Mammary epithelial cell (primary cell): ENCODE measurements around the gene CHRND.

Source experiments
- EZH2 ChIP-seq: IDR thresholded peaks from 2 replicates; pipeline ENCODE4 v1.6.1; 2012; ENCODE audit warnings: low read length, inconsistent platforms, borderline replicate concordance
- TF ChIP-seq, protein P1 (sequence below), 2 donors: IDR thresholded peaks in 1 of 2; conservative IDR thresholded peaks in 1 of 2; 2 replicates each; pipeline ENCODE4 v1.5.1; 2011 to 2012; ENCODE audit warnings: inconsistent platforms in 2 of 2, low read length in 2 of 2, mild to moderate bottlenecking in 2 of 2, control low read depth in 1 of 2, low read depth in 1 of 2; ENCODE audit not compliant: insufficient read depth in 1 of 2; ENCODE audit errors: extremely low read depth in 1 of 2

- TF ChIP-seq, protein P1, sequence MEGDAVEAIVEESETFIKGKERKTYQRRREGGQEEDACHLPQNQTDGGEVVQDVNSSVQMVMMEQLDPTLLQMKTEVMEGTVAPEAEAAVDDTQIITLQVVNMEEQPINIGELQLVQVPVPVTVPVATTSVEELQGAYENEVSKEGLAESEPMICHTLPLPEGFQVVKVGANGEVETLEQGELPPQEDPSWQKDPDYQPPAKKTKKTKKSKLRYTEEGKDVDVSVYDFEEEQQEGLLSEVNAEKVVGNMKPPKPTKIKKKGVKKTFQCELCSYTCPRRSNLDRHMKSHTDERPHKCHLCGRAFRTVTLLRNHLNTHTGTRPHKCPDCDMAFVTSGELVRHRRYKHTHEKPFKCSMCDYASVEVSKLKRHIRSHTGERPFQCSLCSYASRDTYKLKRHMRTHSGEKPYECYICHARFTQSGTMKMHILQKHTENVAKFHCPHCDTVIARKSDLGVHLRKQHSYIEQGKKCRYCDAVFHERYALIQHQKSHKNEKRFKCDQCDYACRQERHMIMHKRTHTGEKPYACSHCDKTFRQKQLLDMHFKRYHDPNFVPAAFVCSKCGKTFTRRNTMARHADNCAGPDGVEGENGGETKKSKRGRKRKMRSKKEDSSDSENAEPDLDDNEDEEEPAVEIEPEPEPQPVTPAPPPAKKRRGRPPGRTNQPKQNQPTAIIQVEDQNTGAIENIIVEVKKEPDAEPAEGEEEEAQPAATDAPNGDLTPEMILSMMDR (conservative IDR thresholded peaks at IDR 0.05 in 1 of 2, IDR thresholded peaks at IDR 0.05 in 1 of 2; ENCODE audit: extremely low read depth in 1 of 2, insufficient read depth in 1 of 2, low read depth in 1 of 2, low read length in 2 of 2) = no peak
- no peak for TF ChIP-seq EZH2
Measured at GRCh38 chr2:232547991-232548390, 22.0 kb downstream of the CHRND start.
